Left lung (tissue), 10 donors: ENCODE data around the gene SERTAD1. TPM values are rescaled to one million over a fixed set of nuclear protein-coding genes. Genes with fewer than 3 reads are reported as not detected.

Experiments used
- ATAC-seq: fragments of 200-7000 bp; cut with Tn5 transposase; one replicate; pipeline ENCODE4 v1.9.1; 2020; ENCODE audit warnings: moderate library complexity
- DNase-seq, 4 donors: peaks; one replicate each; pipeline ENCODE4 v3.0.0-alpha.2; 2013 to 2020
- H3K27ac ChIP-seq, 2 donors: fragments of 200-600 bp; sonication (generic) in 1 of 2; one replicate each; pipeline versions ENCODE4 v1.5.0 to v1.8.0; 2020 to 2021
- H3K27me3 ChIP-seq, 2 donors: fragments of 200-600 bp; sonication (generic) in 1 of 2; one replicate each; pipeline versions ENCODE4 v1.5.0 to v1.8.0; 2020 to 2021
- H3K36me3 ChIP-seq, 2 donors: fragments of 200-600 bp; sonication (generic) in 1 of 2; one replicate each; pipeline versions ENCODE4 v1.5.0 to v1.8.0; 2020 to 2021
- H3K4me1 ChIP-seq, 2 donors: fragments of 200-600 bp; one replicate each; pipeline ENCODE4 v1.8.0; 2021
- H3K4me3 ChIP-seq, 2 donors: fragments of 200-600 bp; sonication (generic) in 1 of 2; one replicate each; pipeline versions ENCODE4 v1.5.0 to v1.8.0; 2020 to 2021; ENCODE audit warnings: mild to moderate bottlenecking in 1 of 2
- H3K9me3 ChIP-seq, 2 donors: fragments of 200-600 bp; sonication (generic) in 1 of 2; one replicate each; pipeline versions ENCODE4 v1.5.0 to v1.8.0; 2020 to 2021
- intact Hi-C, 2 donors: fragments of 100-400 bp; cut with DNase I; formaldehyde crosslinking; loops; one replicate each; pipeline versions ENCODE4 v1.11.2 to v1.14.2; 2022
- polyA plus RNA-seq, 6 donors: library from polyadenylated mRNA; unstranded; fragments of 120-200 nt; gene quantifications; one replicate each; pipeline ENCODE4 v1.2.1, GENCODE V29; 2013; ENCODE audit not compliant: insufficient read length in 6 of 6
- total RNA-seq, 2 donors: library from RNA; stranded (reverse); fragmentation: NEBNext Ultra II Directional; extraction: Animal tissue kit (Norgen Biotek cat#: 25700); gene quantifications; one replicate each; pipeline ENCODE4 v1.2.1, GENCODE V29; 2021
- TF ChIP-seq, protein P1 (sequence below), 2 donors: fragments of 200-600 bp; sonication (generic) in 1 of 2; IDR thresholded peaks; one replicate each; pipeline versions ENCODE4 v1.5.0 to v1.8.0; 2021; ENCODE audit warnings: antibody characterized with exemption in 2 of 2
- donor health status: DM: no; HTN: yes; CAD: no.
- donor health status: DM: no; HTN: no; CAD: no.

The SERTAD1 gene
- total and polyA plus RNA-seq, 8 donors: 4.3 to 17.5 (median 6.9) TPM

DNA sequence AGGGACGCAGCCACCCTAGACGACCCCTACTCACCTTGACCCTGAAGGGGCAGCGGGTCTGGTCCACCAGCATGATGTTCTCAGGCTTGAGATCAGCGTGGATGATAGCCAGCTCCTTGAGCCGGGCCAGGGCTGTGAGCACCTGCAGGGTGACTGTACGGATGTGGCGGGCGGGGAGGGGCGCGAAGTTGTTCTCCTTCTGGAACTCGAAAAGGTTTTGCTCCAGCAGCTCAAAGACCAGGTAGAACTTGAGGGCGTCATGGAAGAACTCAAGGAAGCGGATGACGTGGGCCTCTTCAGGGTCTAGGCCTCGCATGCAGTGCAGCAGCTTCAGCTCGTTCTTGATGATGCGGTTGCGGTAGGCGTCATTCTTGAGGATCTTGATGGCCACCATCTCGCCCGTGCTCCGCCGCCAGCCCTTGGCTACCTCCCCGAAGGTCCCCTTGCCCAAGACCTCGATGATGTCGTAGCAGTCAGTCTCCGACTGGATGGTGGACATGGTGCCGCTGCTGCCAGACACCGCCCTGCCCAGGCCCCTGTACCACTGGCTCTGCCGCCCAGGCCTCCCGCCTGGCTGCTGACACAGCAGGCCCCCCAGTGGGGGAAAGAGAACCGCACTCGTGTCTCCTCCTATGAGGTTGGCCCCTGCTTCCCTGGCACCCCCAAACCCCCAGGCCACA is 36.2 kb downstream of the SERTAD1 start:
- no peak for DNase-seq
- no peaks in the 10 kb centered on the region for H3K9me3 ChIP-seq
- no peaks in the 10 kb centered on the region for H3K27me3 ChIP-seq
- no peak for ATAC-seq
- H3K4me1 ChIP-seq: peaks cover 0 to 14% of the 10 kb centered on the region in 2 donors
- TF ChIP-seq, protein P1, sequence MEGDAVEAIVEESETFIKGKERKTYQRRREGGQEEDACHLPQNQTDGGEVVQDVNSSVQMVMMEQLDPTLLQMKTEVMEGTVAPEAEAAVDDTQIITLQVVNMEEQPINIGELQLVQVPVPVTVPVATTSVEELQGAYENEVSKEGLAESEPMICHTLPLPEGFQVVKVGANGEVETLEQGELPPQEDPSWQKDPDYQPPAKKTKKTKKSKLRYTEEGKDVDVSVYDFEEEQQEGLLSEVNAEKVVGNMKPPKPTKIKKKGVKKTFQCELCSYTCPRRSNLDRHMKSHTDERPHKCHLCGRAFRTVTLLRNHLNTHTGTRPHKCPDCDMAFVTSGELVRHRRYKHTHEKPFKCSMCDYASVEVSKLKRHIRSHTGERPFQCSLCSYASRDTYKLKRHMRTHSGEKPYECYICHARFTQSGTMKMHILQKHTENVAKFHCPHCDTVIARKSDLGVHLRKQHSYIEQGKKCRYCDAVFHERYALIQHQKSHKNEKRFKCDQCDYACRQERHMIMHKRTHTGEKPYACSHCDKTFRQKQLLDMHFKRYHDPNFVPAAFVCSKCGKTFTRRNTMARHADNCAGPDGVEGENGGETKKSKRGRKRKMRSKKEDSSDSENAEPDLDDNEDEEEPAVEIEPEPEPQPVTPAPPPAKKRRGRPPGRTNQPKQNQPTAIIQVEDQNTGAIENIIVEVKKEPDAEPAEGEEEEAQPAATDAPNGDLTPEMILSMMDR (IDR thresholded peaks at IDR 0.05): no peak
- H3K4me3 ChIP-seq: no peak overlapping the region
- intact Hi-C loops: no loop called here
- no peaks in the 10 kb centered on the region for H3K36me3 ChIP-seq
- H3K27ac ChIP-seq: no peak overlapping the region

DNA sequence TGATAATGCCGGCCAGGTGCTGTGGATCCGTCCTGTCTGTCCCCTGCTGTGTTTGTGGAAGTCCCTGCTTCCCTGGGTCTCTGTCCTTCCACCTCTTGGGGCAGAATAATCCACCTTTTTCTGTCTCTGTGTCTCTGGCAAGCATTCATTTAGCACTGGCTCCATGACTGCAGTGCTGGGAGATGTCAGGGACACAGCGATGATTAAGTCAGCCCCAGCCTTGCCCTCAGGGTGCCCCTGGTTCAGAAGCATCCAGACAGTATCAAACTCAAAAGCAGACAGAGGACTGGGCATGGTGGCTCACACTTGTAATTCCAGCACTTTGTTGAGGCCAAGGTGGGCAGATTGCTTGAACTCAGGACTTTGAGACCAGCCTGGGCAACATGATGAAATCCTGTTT is 37.3 kb downstream of the SERTAD1 start:
- TF ChIP-seq, protein P1 (IDR thresholded peaks at IDR 0.05): no peak
- no peaks in the 10 kb centered on the region for H3K9me3 ChIP-seq
- no peak overlapping the region for H3K27ac ChIP-seq
- H3K36me3 ChIP-seq: no peaks in the 10 kb centered on the region
- intact Hi-C loops: no loop called here
- H3K4me1 ChIP-seq: peaks cover 0 to 13% of the 10 kb centered on the region in 2 donors
- no peak for ATAC-seq
- no peak overlapping the region for H3K4me3 ChIP-seq
- no peak for DNase-seq
- H3K27me3 ChIP-seq: no peaks in the 10 kb centered on the region

DNA sequence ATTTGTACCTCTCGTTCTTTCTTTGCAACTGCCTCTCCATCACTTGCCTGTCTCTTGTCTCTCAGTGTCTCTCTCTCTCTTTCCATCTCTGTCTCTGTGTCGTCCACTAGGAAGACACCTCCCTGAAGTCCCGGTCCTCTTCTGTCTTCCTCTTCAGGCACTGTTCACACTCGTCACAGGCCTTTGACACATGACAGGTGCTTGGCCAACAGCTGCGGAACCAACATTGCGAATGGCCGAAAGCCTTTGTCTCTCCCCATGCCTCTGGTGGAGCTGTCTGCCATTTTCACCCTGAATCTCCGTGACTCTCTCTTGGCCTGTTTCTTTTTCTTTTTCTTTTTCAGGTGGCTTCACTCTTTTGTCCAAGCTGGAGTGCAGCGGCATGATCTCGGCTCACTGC is 38.6 kb downstream of the SERTAD1 start:
- Histone ChIP-seq H3K9me3 (no peaks in the 10 kb centered on the region), H3K36me3 (no peaks in the 10 kb centered on the region), H3K27ac (no peak overlapping the region), H3K4me1 (peaks cover 0 to 4% of the 10 kb centered on the region in 2 donors), H3K27me3 (no peaks in the 10 kb centered on the region), H3K4me3 (no peak overlapping the region)
- DNase-seq (no peak), ATAC-seq (no peak)
- TF ChIP-seq, protein P1 (IDR thresholded peaks at IDR 0.05): no peak
- intact Hi-C loops: no loop called here

DNA sequence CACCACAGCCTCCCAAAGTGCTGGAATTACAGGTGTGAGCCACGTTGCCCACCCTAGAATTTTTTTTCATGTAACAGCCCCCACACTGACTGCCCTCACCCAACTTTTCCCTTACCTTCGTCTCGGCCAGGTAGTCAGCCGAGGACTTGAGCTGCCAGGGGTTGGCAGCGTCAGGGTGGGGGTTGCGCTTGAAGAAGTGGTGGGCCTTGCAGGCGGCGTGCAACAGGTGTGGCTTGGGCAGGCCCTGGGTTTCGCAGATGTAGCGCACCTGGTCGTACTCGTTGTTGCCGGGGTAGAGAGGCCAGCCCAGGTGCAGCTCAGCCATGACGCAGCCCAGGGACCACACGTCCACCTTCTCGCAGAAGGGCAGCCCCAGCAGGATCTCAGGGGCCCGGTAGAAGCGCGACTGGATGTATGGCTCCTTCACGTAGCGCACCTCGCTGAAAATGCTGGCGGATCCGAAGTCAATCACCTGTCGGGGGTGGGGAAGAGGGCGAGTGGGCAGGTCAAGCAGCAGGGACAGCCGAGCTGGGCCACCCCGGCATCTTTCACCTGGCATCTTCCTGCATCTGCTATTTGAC is 42.0 kb downstream of the SERTAD1 start:
- TF ChIP-seq, protein P1 (IDR thresholded peaks at IDR 0.05): no peak
- Histone ChIP-seq H3K9me3 (no peaks in the 10 kb centered on the region), H3K27me3 (no peaks in the 10 kb centered on the region), H3K36me3 (peaks cover 0 to 14% of the 10 kb centered on the region in 2 donors), H3K27ac (no peak overlapping the region), H3K4me3 (no peak overlapping the region), H3K4me1 (no peaks in the 10 kb centered on the region)
- intact Hi-C loops: no loop called here
- ATAC-seq: no peak
- DNase-seq: no peak

GRCh38 chr19:40381321-40381720 is 44.5 kb downstream of the SERTAD1 start:
- no peaks in the 10 kb centered on the region for H3K27me3 ChIP-seq
- peaks cover 0 to 34% of the 10 kb centered on the region in 2 donors for H3K36me3 ChIP-seq
- H3K4me3 ChIP-seq: no peak overlapping the region
- no peak for ATAC-seq
- no peaks in the 10 kb centered on the region for H3K9me3 ChIP-seq
- H3K4me1 ChIP-seq: no peaks in the 10 kb centered on the region
- TF ChIP-seq, protein P1 (IDR thresholded peaks at IDR 0.05): no peak
- intact Hi-C loops: no loop called here
- H3K27ac ChIP-seq: no peak overlapping the region
- DNase-seq: no peak
